ENCODE data around the gene ARHGEF28.

DNA sequence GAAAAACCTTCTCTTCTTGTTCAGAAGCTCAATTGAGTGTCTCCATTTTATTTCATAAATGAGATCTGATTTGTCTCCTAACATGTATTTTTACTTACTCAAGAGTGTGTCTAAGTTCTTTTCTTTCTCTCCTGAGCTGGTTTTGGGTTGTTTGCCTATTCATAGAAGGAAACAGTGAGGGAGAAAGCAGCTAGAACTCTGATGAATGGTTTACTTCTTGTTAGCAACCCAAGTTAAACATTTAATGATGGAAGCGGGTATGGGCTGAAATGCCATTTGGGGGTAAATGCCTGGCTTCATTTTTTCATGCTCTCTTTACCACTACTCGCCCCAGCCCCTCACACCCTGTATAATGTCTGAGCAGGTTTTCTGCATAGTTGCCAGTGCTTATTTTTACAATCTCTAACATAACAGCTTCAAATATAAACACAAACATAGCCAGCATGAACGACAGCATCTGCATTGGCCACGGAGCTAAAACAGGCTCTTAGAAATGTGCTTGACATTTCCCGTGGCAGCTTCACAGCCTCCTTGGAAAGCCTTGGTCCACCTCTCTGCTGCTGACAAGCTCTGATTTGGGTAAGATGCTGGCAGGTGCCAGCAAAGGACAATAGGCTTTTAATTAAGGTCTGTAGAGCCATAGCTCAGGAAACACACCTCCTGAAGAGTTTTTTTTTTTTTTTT, 321.1 kb downstream of the ARHGEF28 start:
- no peak for TF ChIP-seq CTCF (IDR thresholded peaks at IDR 0.05; ENCODE audit: poor library complexity, severe bottlenecking)
- no peak for TF ChIP-seq EZH2 (IDR thresholded peaks at IDR 0.05; ENCODE audit: borderline replicate concordance, insufficient read depth, low read length, poor library complexity, severe bottlenecking)
- TF ChIP-seq SMC3 (conservative IDR thresholded peaks at IDR 0.05; ENCODE audit: poor library complexity) = no peak
- no peak for TF ChIP-seq EP300 (conservative IDR thresholded peaks at IDR 0.05; ENCODE audit: poor library complexity, severe bottlenecking)

Data from neural cell (in vitro differentiated cells).